Measurements from ENCODE around the gene KIAA1671. TPM values are rescaled to one million over a fixed set of nuclear protein-coding genes. Genes with fewer than 3 reads are reported as not detected.

Gene KIAA1671
- polyA plus RNA-seq, 1 of the 3 experiments (the other 2 are of a cell fraction) = 7.4 TPM

DNA sequence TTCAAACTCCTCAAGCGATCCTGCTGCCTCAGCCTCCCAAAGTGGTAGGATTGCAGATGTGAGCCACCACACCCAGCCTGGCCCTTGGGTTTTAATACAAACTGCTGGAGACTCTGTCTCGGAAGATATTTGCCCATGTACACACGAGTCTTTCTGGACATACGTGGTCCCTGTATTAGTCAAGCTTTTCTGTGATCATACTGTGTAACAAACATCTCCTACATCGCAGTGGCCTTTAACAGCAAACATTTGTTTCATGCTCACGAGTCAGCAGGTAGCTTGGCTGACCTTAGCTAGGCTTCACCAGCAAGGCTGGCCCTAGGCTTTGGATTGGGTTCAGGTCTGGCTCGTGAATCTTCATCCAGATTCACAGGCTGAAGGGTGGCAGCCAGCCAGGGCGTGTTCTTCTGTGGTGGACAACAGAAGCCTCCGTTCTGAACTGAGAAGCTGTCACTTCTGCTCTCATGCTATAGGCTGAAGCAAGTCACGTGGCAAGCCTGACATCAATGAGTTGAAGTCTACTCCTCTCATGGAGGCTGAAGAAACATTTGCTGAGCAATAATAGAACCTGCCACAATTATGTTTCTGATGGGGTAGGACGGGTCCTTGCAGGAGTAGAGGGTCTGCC, 8.8 kb downstream of the KIAA1671 start:
- no peak overlapping the region for H3K4me3 ChIP-seq (ENCODE audit: low read depth in 2 of 2, low read length in 1 of 2)
- no peaks in the 10 kb centered on the region for H3K9me2 ChIP-seq
- H3K4me1 ChIP-seq (ENCODE audit: control insufficient read depth in 1 of 2, insufficient read depth in 2 of 2, low read depth in 1 of 2, low read length in 1 of 2) = peaks cover 0 to 4% of the 10 kb centered on the region in 2 experiments; a peak in 1 of 4 replicates
- H3K27me3 ChIP-seq (ENCODE audit: insufficient read depth) = no peaks in the 10 kb centered on the region
- H3F3A ChIP-seq (replicated peaks; ENCODE audit: insufficient read depth) = no peaks in the 10 kb centered on the region
- no peak overlapping the region for H3K27ac ChIP-seq (ENCODE audit: low read depth in 2 of 2, low read length in 1 of 2)
- ChIA-PET POLR2A (no interaction called here), CTCF (interaction anchor here (1.1 to 4.1 kb wide), 4 partner anchors 8 to 87 kb away, joined by 3 to 22 read pairs (median 4); partner anchors contain the start of gene KIAA1671)
- no peak for DNase-seq
- H3K9ac ChIP-seq = no peak overlapping the region
- H2AFZ ChIP-seq (ENCODE audit: low read depth) = no peak overlapping the region
- no peaks in the 10 kb centered on the region for H4K20me1 ChIP-seq (ENCODE audit: insufficient read depth)
- no peaks in the 10 kb centered on the region for H3K36me3 ChIP-seq (replicated peaks in 1 of 2; ENCODE audit: control insufficient read depth in 1 of 2, insufficient read depth in 2 of 2, low read length in 1 of 2)
- no peaks in the 10 kb centered on the region for H3K9me3 ChIP-seq
- WGBS (ENCODE audit: low lambda C conversion rate) = 95% methylated on average over 7 of the region's 11 CpGs
- TF ChIP-seq, protein P1, sequence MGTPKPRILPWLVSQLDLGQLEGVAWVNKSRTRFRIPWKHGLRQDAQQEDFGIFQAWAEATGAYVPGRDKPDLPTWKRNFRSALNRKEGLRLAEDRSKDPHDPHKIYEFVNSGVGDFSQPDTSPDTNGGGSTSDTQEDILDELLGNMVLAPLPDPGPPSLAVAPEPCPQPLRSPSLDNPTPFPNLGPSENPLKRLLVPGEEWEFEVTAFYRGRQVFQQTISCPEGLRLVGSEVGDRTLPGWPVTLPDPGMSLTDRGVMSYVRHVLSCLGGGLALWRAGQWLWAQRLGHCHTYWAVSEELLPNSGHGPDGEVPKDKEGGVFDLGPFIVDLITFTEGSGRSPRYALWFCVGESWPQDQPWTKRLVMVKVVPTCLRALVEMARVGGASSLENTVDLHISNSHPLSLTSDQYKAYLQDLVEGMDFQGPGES (IDR thresholded peaks at IDR 0.05; ENCODE audit: low read depth, low read length) = no peak
- TF ChIP-seq RAD21 (IDR thresholded peaks at IDR 0.05; ENCODE audit: low read length) = no peak
- H3K79me2 ChIP-seq (ENCODE audit: insufficient read depth) = peaks cover 71% of the 10 kb centered on the region
- H3K4me2 ChIP-seq = no peak overlapping the region

DNA sequence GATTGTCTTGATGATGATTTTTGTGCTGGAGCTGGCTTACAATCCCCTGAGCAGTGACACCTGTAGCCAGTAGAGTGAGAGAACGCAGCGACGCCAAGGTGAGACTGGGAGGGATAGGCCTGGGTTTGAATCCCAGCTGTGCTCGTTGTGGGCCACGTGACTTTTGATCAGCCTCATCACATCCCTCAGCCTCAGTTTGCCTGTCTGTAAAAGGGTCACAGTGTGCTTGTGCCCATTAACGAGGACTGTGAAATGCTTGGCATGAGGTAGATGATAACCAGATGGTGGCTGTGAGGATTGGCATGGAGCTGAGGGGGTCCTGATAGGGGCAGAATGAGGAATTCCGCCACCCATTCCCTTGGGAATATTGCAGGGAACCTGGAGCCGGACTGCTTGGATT, 9.6 kb downstream of the KIAA1671 start:
- Histone ChIP-seq H3K4me1 (ENCODE audit: control insufficient read depth in 1 of 2, insufficient read depth in 2 of 2, low read depth in 1 of 2, low read length in 1 of 2) (peaks cover 0 to 4% of the 10 kb centered on the region in 2 experiments; a peak in 1 of 4 replicates), H3F3A (replicated peaks; ENCODE audit: insufficient read depth) (peaks cover 3% of the 10 kb centered on the region), H4K20me1 (ENCODE audit: insufficient read depth) (no peaks in the 10 kb centered on the region), H3K79me2 (ENCODE audit: insufficient read depth) (peaks cover 70% of the 10 kb centered on the region), H3K9me2 (no peaks in the 10 kb centered on the region), H3K4me3 (ENCODE audit: low read depth in 2 of 2, low read length in 1 of 2) (no peak overlapping the region), H3K36me3 (replicated peaks in 1 of 2; ENCODE audit: control insufficient read depth in 1 of 2, insufficient read depth in 2 of 2, low read length in 1 of 2) (no peaks in the 10 kb centered on the region), H3K27ac (ENCODE audit: low read depth in 2 of 2, low read length in 1 of 2) (no peak overlapping the region), H3K27me3 (ENCODE audit: insufficient read depth) (no peaks in the 10 kb centered on the region), H2AFZ (ENCODE audit: low read depth) (no peak overlapping the region), H3K9ac (no peak overlapping the region), H3K9me3 (no peaks in the 10 kb centered on the region), H3K4me2 (no peak overlapping the region)
- ChIA-PET POLR2A (no interaction called here), CTCF (interaction anchor here (1.1 to 4.1 kb wide), 4 partner anchors 9 to 86 kb away, joined by 3 to 22 read pairs (median 4); partner anchors contain the start of gene KIAA1671)
- TF ChIP-seq RAD21 (IDR thresholded peaks at IDR 0.05; ENCODE audit: low read length) (no peak), SMC3 (IDR thresholded peaks at IDR 0.05; ENCODE audit: low read depth, low read length) (no peak), NRF1 (IDR thresholded peaks at IDR 0.05; ENCODE audit: low read depth, low read length) (no peak), ELF1 (IDR thresholded peaks at IDR 0.05) (no peak), NFIC (IDR thresholded peaks at IDR 0.05; ENCODE audit: borderline replicate concordance) (no peak), TCF12 (IDR thresholded peaks at IDR 0.05) (no peak)
- TF ChIP-seq, protein P2, sequence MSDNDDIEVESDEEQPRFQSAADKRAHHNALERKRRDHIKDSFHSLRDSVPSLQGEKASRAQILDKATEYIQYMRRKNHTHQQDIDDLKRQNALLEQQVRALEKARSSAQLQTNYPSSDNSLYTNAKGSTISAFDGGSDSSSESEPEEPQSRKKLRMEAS (IDR thresholded peaks at IDR 0.05; ENCODE audit: low read depth) = no peak
- TF ChIP-seq, protein P3, sequence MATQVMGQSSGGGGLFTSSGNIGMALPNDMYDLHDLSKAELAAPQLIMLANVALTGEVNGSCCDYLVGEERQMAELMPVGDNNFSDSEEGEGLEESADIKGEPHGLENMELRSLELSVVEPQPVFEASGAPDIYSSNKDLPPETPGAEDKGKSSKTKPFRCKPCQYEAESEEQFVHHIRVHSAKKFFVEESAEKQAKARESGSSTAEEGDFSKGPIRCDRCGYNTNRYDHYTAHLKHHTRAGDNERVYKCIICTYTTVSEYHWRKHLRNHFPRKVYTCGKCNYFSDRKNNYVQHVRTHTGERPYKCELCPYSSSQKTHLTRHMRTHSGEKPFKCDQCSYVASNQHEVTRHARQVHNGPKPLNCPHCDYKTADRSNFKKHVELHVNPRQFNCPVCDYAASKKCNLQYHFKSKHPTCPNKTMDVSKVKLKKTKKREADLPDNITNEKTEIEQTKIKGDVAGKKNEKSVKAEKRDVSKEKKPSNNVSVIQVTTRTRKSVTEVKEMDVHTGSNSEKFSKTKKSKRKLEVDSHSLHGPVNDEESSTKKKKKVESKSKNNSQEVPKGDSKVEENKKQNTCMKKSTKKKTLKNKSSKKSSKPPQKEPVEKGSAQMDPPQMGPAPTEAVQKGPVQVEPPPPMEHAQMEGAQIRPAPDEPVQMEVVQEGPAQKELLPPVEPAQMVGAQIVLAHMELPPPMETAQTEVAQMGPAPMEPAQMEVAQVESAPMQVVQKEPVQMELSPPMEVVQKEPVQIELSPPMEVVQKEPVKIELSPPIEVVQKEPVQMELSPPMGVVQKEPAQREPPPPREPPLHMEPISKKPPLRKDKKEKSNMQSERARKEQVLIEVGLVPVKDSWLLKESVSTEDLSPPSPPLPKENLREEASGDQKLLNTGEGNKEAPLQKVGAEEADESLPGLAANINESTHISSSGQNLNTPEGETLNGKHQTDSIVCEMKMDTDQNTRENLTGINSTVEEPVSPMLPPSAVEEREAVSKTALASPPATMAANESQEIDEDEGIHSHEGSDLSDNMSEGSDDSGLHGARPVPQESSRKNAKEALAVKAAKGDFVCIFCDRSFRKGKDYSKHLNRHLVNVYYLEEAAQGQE (IDR thresholded peaks at IDR 0.05; ENCODE audit: low read depth, low read length) = no peak
- no peak for DNase-seq
- WGBS (ENCODE audit: low lambda C conversion rate) = 95% methylated on average over 6 of the region's 8 CpGs
